ENCODE results near the gene TRIM25. TPM values are rescaled to one million over a fixed set of nuclear protein-coding genes. Genes with fewer than 3 reads are reported as not detected.

Gene TRIM25
- total RNA-seq, 1 experiment from 2014 or later, result 85.6 TPM

DNA sequence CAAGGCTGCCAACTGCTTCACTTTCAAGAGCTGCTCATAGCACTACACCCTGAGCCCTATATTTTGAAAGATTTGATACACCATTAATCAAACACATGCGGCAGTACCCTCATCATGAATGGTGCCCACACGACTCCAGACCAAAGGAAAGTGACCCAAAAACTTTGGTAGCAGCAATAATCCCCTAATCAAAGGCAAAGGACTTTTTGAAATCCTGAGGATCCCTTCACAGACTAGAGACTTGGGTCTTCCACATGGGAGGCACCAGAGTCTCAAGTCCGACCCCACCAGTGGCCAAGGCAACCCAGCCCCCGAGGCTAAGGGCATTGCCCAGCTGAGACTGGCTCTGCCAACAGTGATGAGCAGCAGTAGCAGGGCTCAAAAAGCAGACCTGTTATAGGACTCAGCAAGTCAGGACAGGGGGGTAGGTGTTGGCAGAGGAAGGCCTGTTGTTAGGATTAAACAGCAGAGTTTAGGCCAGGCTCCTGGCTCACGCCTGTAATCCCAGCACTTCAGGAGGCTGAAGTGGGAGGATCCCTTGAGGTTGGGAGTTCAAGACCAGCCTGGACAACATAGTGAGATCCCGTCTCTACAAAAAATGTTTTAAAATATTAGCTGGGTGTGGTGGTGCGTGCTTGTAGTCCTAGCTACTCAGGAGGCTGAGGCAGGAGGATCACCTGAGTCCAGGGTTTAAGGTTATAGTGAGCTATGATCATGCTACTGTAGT is 3.2 kb downstream of the TRIM25 start:
- Histone ChIP-seq H3K36me3 (ENCODE audit: control insufficient read depth, insufficient read depth, low read length) (peaks cover 2% of the 10 kb centered on the region), H3K27me3 (replicated peaks; ENCODE audit: control insufficient read depth, insufficient read depth, low read length) (no peaks in the 10 kb centered on the region), H3K4me3 (ENCODE audit: low read depth, low read length) (no peak overlapping the region), H3K9me3 (no peaks in the 10 kb centered on the region), H3K4me1 (peaks cover 21% of the 10 kb centered on the region)
- BruUV-seq (replicated peaks), result no TSS peak
- no peak for DNase-seq
- POLR2A ChIA-PET, result no interaction called here
- H3K27ac Mint-ChIP-seq (ENCODE audit: unreplicated experiment), result peak overlapping the region; percentile 20
- H3K4me1 Mint-ChIP-seq (ENCODE audit: low read depth, unreplicated experiment), result peaks cover 28% of the 10 kb centered on the region
- intact Hi-C loops (cut with micrococcal nuclease; ENCODE audit: unreplicated experiment), result no loop called here
- TF ChIP-seq CTCF (IDR thresholded peaks at IDR 0.05; ENCODE audit: insufficient read depth in 1 of 2, low read depth in 1 of 2, low read length in 1 of 2, severe bottlenecking in 1 of 2, unreplicated experiment in 1 of 2), result no peak
- no peaks in the 10 kb centered on the region for H3K9me3 Mint-ChIP-seq (ENCODE audit: unreplicated experiment)
- CTCF ChIA-PET, result no interaction called here
- H3K36me3 Mint-ChIP-seq (ENCODE audit: insufficient read depth, unreplicated experiment), result peaks cover 48% of the 10 kb centered on the region
- no peaks in the 10 kb centered on the region for H3K27me3 Mint-ChIP-seq (ENCODE audit: insufficient read depth, unreplicated experiment)
- no peak overlapping the region for H3K4me3 Mint-ChIP-seq (ENCODE audit: unreplicated experiment)

DNA sequence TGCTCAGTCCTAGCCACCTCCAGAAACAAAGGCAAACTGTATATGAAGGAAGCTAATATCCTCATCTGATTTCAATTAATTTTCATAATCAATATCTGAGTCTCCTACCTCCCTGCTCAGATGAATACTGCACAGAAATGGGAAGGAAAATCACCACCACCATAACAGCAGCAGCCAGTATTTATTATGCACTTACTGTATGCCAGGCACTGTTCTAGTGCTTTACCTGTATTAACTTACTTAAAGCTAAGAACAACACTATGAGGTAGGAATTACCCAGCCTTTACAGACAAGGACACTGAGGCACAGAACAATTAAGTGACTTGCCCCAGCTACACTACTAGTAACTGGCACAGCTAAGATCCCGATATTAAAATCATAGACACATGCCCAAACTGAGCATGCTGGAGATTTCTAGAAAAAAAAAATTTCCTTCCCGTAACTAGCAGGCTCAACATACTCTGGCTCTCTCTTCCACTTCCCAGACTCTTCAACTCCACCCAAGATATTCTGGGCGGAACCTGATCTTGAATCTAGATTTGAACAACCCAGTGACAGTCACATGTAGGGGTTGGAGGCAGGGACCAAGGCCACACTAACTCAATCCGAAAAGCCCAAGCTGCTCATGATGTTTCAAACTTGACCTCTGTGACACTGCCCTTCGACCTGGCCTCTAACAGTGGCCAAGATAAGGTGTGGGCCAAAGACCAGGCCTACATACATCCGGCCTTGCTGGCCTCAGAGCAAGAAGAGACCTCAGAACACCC is 3.9 kb downstream of the TRIM25 start:
- peaks cover 50% of the 10 kb centered on the region for H3K36me3 Mint-ChIP-seq (ENCODE audit: insufficient read depth, unreplicated experiment)
- H3K27ac Mint-ChIP-seq (ENCODE audit: unreplicated experiment), result peak overlapping the region; percentile 20
- Histone ChIP-seq H3K4me1 (peaks cover 14% of the 10 kb centered on the region; the same call in 1 of the 2 replicates), H3K4me3 (ENCODE audit: low read depth, low read length) (no peak overlapping the region), H3K27me3 (replicated peaks; ENCODE audit: control insufficient read depth, insufficient read depth, low read length) (no peaks in the 10 kb centered on the region), H3K36me3 (ENCODE audit: control insufficient read depth, insufficient read depth, low read length) (peaks cover 2% of the 10 kb centered on the region), H3K9me3 (no peaks in the 10 kb centered on the region)
- CTCF ChIA-PET, result interaction anchor here (0.6 kb wide), 2 partner anchors 9 to 13 kb away, joined by 3 read pairs; no protein-coding TSS in a partner anchor
- no peak overlapping the region for H3K4me3 Mint-ChIP-seq (ENCODE audit: unreplicated experiment)
- no peaks in the 10 kb centered on the region for H3K9me3 Mint-ChIP-seq (ENCODE audit: unreplicated experiment)
- no peak for TF ChIP-seq CTCF (IDR thresholded peaks at IDR 0.05; ENCODE audit: insufficient read depth in 1 of 2, low read depth in 1 of 2, low read length in 1 of 2, severe bottlenecking in 1 of 2, unreplicated experiment in 1 of 2)
- H3K27me3 Mint-ChIP-seq (ENCODE audit: insufficient read depth, unreplicated experiment), result no peaks in the 10 kb centered on the region
- DNase-seq, result no peak
- POLR2A ChIA-PET, result no interaction called here
- H3K4me1 Mint-ChIP-seq (ENCODE audit: low read depth, unreplicated experiment), result peaks cover 20% of the 10 kb centered on the region
- intact Hi-C loops (cut with micrococcal nuclease; ENCODE audit: unreplicated experiment), result no loop called here
- no TSS peak for BruUV-seq (replicated peaks)

GRCh38 chr17:56908001-56908542 is 5.8 kb downstream of the TRIM25 start:
- H3K4me3 ChIP-seq (ENCODE audit: low read depth, low read length), result no peak overlapping the region
- no peaks in the 10 kb centered on the region for H3K9me3 Mint-ChIP-seq (ENCODE audit: unreplicated experiment)
- no peaks in the 10 kb centered on the region for H3K9me3 ChIP-seq
- H3K36me3 ChIP-seq (ENCODE audit: control insufficient read depth, insufficient read depth, low read length), result peaks cover 5% of the 10 kb centered on the region
- peaks cover 50% of the 10 kb centered on the region for H3K36me3 Mint-ChIP-seq (ENCODE audit: insufficient read depth, unreplicated experiment)
- H3K27me3 Mint-ChIP-seq (ENCODE audit: insufficient read depth, unreplicated experiment), result no peaks in the 10 kb centered on the region
- H3K4me3 Mint-ChIP-seq (ENCODE audit: unreplicated experiment), result no peak overlapping the region
- H3K27ac Mint-ChIP-seq (ENCODE audit: unreplicated experiment), result no peak overlapping the region
- BruUV-seq (replicated peaks), result no TSS peak
- TF ChIP-seq CTCF (IDR thresholded peaks at IDR 0.05; ENCODE audit: insufficient read depth in 1 of 2, low read depth in 1 of 2, low read length in 1 of 2, severe bottlenecking in 1 of 2, unreplicated experiment in 1 of 2), result no peak
- no peak for DNase-seq
- no peaks in the 10 kb centered on the region for H3K27me3 ChIP-seq (replicated peaks; ENCODE audit: control insufficient read depth, insufficient read depth, low read length)
- POLR2A ChIA-PET, result no interaction called here
- CTCF ChIA-PET, result no interaction called here
- peaks cover 15% of the 10 kb centered on the region for H3K4me1 Mint-ChIP-seq (ENCODE audit: low read depth, unreplicated experiment)
- intact Hi-C loops (cut with micrococcal nuclease; ENCODE audit: unreplicated experiment), result no loop called here
- peaks cover 14% of the 10 kb centered on the region; the same call in 1 of the 2 replicates for H3K4me1 ChIP-seq
